Natural killer cell (primary cell): ENCODE data around the gene POLG. TPM values are rescaled to one million over a fixed set of nuclear protein-coding genes. Genes with fewer than 3 reads are reported as not detected.

Source experiments
- ATAC-seq, 3 donors: fragments of 150-1000 bp in 2 of 3; fragments of 200-7000 bp in 1 of 3; cut with Tn5 transposase; 1 replicate in 1 of 3; 2 replicates in 2 of 3; pipeline ENCODE4 v1.10.0; 2021; ENCODE audit warnings: mild to moderate bottlenecking in 2 of 3, moderate library complexity in 2 of 3
- DNase-seq, 2 donors: peaks; one replicate each; pipeline versions ENCODE4 v3.0.0 to v3.0.0-alpha.2; 2013 to 2021; ENCODE audit warnings: mixed read lengths in 1 of 2
- H3K27ac ChIP-seq: one replicate; pipeline ENCODE4 v1.5.1; 2013; ENCODE audit warnings: mild to moderate bottlenecking, low read length
- H3K27me3 ChIP-seq: one replicate; pipeline ENCODE4 v1.6.1; 2013; ENCODE audit warnings: low read length; ENCODE audit not compliant: control insufficient read depth, insufficient read depth
- H3K36me3 ChIP-seq: one replicate; pipeline ENCODE4 v1.6.1; 2013; ENCODE audit warnings: low read length; ENCODE audit not compliant: control insufficient read depth, insufficient read depth
- H3K4me1 ChIP-seq: one replicate; pipeline ENCODE4 v1.6.1; 2013; ENCODE audit warnings: low read length; ENCODE audit not compliant: control insufficient read depth, insufficient read depth
- H3K4me3 ChIP-seq: one replicate; pipeline ENCODE4 v1.5.1; 2013; ENCODE audit warnings: low read length
- H3K9me3 ChIP-seq: one replicate; pipeline ENCODE4 v1.6.1; 2013; ENCODE audit warnings: low read length; ENCODE audit not compliant: control insufficient read depth, insufficient read depth
- H3K27ac Mint-ChIP-seq, 2 donors: one replicate each; pipeline ENCODE4 v1.8.0; 2022; ENCODE audit warnings: mild to moderate bottlenecking in 2 of 2, mixed read lengths in 2 of 2, moderate library complexity in 1 of 2
- H3K27me3 Mint-ChIP-seq, 2 donors: one replicate each; pipeline ENCODE4 v1.8.0; 2022; ENCODE audit warnings: low read depth in 2 of 2, mixed read lengths in 2 of 2
- H3K36me3 Mint-ChIP-seq: one replicate; pipeline ENCODE4 v1.8.0; 2022; ENCODE audit warnings: mixed read lengths
- H3K4me1 Mint-ChIP-seq, 2 donors: one replicate each; pipeline ENCODE4 v1.8.0; 2022; ENCODE audit warnings: mixed read lengths in 2 of 2
- H3K4me3 Mint-ChIP-seq: one replicate; pipeline ENCODE4 v1.8.0; 2022; ENCODE audit warnings: mild to moderate bottlenecking, moderate library complexity, mixed read lengths
- H3K9me3 Mint-ChIP-seq, 2 donors: one replicate each; pipeline ENCODE4 v1.8.0; 2022; ENCODE audit warnings: mixed read lengths in 2 of 2
- WGBS: methylation state at CpG from one replicate; pipeline ENCODE4 v1.1.7; 2013; ENCODE audit warnings: missing lambda C conversion rate; ENCODE audit not compliant: insufficient coverage; 5-methylcytosine and 5-hydroxymethylcytosine counted together
- intact Hi-C: fragments of 100-400 bp; cut with micrococcal nuclease; formaldehyde crosslinking; loops from one replicate; pipeline ENCODE4 v1.14.2; 2022
- total RNA-seq, 4 donors: library from RNA; stranded (reverse); fragments of 120-200 nt in 1 of 4; gene quantifications; one replicate each; pipeline versions ENCODE4 v1.2.3 to v1.2.4, GENCODE V29; 2013 to 2022
- TF ChIP-seq, protein P1 (sequence below): fragments of 200-600 bp; IDR thresholded peaks from one replicate; pipeline ENCODE4 v1.8.0; 2022; ENCODE audit warnings: antibody characterized with exemption

POLG gene
- total RNA-seq, 3 donors from 2014 or later (not counting 1 experiment from before 2014, with no cell fraction given): 205 to 253 (median 238) TPM

GRCh38 chr15:89353991-89354390, 19.4 kb upstream of the POLG start:
- peaks cover 0 to 6% of the 10 kb centered on the region in 2 donors for H3K4me1 Mint-ChIP-seq
- intact Hi-C loops: no loop called here
- Histone ChIP-seq H3K9me3 (no peaks in the 10 kb centered on the region), H3K4me1 (peaks cover 8% of the 10 kb centered on the region), H3K36me3 (no peaks in the 10 kb centered on the region), H3K4me3 (no peak overlapping the region), H3K27me3 (peaks cover 20% of the 10 kb centered on the region), H3K27ac (no peak overlapping the region)
- no peaks in the 10 kb centered on the region for H3K9me3 Mint-ChIP-seq
- DNase-seq (no peak), ATAC-seq (no peak)
- TF ChIP-seq, protein P1, sequence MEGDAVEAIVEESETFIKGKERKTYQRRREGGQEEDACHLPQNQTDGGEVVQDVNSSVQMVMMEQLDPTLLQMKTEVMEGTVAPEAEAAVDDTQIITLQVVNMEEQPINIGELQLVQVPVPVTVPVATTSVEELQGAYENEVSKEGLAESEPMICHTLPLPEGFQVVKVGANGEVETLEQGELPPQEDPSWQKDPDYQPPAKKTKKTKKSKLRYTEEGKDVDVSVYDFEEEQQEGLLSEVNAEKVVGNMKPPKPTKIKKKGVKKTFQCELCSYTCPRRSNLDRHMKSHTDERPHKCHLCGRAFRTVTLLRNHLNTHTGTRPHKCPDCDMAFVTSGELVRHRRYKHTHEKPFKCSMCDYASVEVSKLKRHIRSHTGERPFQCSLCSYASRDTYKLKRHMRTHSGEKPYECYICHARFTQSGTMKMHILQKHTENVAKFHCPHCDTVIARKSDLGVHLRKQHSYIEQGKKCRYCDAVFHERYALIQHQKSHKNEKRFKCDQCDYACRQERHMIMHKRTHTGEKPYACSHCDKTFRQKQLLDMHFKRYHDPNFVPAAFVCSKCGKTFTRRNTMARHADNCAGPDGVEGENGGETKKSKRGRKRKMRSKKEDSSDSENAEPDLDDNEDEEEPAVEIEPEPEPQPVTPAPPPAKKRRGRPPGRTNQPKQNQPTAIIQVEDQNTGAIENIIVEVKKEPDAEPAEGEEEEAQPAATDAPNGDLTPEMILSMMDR: no peak
- 75% methylated on average over 2 of the region's 2 CpGs for WGBS
- no peak overlapping the region for H3K4me3 Mint-ChIP-seq
- no peak overlapping the region for H3K27ac Mint-ChIP-seq
- H3K36me3 Mint-ChIP-seq: no peaks in the 10 kb centered on the region
- H3K27me3 Mint-ChIP-seq: peaks cover 32 to 55% of the 10 kb centered on the region in 2 donors

DNA sequence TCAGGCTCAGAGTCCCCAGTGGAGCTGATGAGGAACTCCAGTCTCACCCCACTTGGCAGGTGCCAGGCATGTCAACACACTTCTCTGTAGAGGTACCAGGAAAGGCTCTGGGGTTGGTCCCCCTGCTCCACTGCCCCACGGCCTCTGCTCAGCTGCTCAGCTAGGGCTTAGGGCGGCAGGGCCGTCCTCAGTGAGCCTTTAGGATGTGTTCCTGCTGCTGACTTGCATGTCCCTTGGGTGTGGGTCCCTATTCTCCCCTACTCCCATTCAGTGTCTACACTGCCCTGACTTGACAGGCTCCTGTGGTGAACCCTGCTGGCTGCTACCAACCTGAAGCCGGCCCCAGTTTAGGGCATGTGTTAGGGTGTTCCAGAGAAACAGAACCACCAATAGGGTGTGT, 17.9 kb upstream of the POLG start:
- H3K27ac Mint-ChIP-seq: no peak overlapping the region
- H3K9me3 Mint-ChIP-seq: no peaks in the 10 kb centered on the region
- no peak overlapping the region for H3K27ac ChIP-seq
- no peaks in the 10 kb centered on the region for H3K4me1 Mint-ChIP-seq
- H3K4me3 Mint-ChIP-seq: no peak overlapping the region
- DNase-seq (no peak), ATAC-seq (no peak)
- H3K36me3 ChIP-seq: no peaks in the 10 kb centered on the region
- H3K27me3 ChIP-seq: peaks cover 11% of the 10 kb centered on the region
- no peaks in the 10 kb centered on the region for H3K9me3 ChIP-seq
- H3K27me3 Mint-ChIP-seq: peaks cover 33 to 44% of the 10 kb centered on the region in 2 donors
- no peaks in the 10 kb centered on the region for H3K4me1 ChIP-seq
- H3K36me3 Mint-ChIP-seq: no peaks in the 10 kb centered on the region
- 68% methylated on average over 4 of the region's 4 CpGs for whole genome bisulfite sequencing
- H3K4me3 ChIP-seq: no peak overlapping the region
- TF ChIP-seq, protein P1: no peak
- intact Hi-C loops: no loop called here

DNA sequence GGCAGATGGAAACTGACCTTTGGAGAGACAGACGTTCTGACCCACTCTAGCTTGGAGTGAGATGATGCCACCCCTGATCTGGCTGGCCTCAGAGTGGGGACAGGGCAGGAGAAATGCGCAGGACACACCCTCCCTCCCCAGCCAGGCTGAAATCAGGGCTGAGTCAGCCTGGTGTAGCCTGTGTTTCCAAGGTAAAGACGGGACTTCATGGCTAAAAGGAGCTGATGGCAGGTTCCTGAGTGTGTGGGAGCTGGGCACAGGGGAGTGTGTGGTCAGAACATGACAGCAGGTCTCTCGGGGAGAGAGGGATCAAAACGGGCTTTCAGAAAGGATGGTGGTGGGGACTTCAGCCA, 14.6 kb upstream of the POLG start:
- Mint-ChIP-seq H3K27me3 (peaks cover 13 to 20% of the 10 kb centered on the region in 2 donors), H3K36me3 (no peaks in the 10 kb centered on the region), H3K27ac (no peak overlapping the region), H3K4me3 (no peak overlapping the region), H3K9me3 (no peaks in the 10 kb centered on the region), H3K4me1 (no peaks in the 10 kb centered on the region)
- Histone ChIP-seq H3K27me3 (peaks cover 3% of the 10 kb centered on the region), H3K27ac (no peak overlapping the region), H3K9me3 (no peaks in the 10 kb centered on the region), H3K36me3 (no peaks in the 10 kb centered on the region), H3K4me3 (no peak overlapping the region), H3K4me1 (no peaks in the 10 kb centered on the region)
- ATAC-seq (no peak), DNase-seq (no peak)
- 70% methylated on average over 5 of the region's 5 CpGs for WGBS
- intact Hi-C loops: no loop called here
- TF ChIP-seq, protein P1: no peak

GRCh38 chr15:89346516-89347231, 12.1 kb upstream of the POLG start:
- Mint-ChIP-seq H3K27me3 (peaks cover 5 to 8% of the 10 kb centered on the region in 2 donors), H3K27ac (no peak overlapping the region), H3K36me3 (no peaks in the 10 kb centered on the region), H3K4me3 (no peak overlapping the region), H3K4me1 (no peaks in the 10 kb centered on the region), H3K9me3 (no peaks in the 10 kb centered on the region)
- Histone ChIP-seq H3K4me1 (no peaks in the 10 kb centered on the region), H3K4me3 (no peak overlapping the region), H3K9me3 (no peaks in the 10 kb centered on the region), H3K36me3 (no peaks in the 10 kb centered on the region), H3K27ac (no peak overlapping the region), H3K27me3 (no peaks in the 10 kb centered on the region)
- intact Hi-C loops: no loop called here
- 54% methylated on average over 10 of the region's 10 CpGs for WGBS
- TF ChIP-seq, protein P1: no peak
- no peak for ATAC-seq
- DNase-seq: no peak
